Caco-2 (cell line): ENCODE measurements around the gene PSMC4. TPM values are rescaled to one million over a fixed set of nuclear protein-coding genes. Genes with fewer than 3 reads are reported as not detected.

Experiments
- BruUV-seq: library from RNA; stranded (reverse); fragments of 400-500 nt; replicated peaks from 2 replicates; lab custom pipeline; 2021; lab: Mats Ljungman, UMichigan
- CTCF ChIA-PET: fragments of 300-600 bp; sonication (Branson Sonifier 250); formaldehyde crosslinking; loops from one replicate; lab custom pipeline; 2022; ENCODE audit warnings: antibody characterized with exemption; lab: Charles Lee
- POLR2A ChIA-PET: fragments of 300-600 bp; sonication (Branson Sonifier 250); formaldehyde crosslinking; loops from one replicate; lab custom pipeline; 2022; ENCODE audit warnings: antibody characterized with exemption; lab: Charles Lee
- DNase-seq, 2 experiments: peaks; one replicate each; pipeline versions ENCODE4 v3.0.0 to v3.0.0-alpha.2; 2020 to 2022
- H3K27me3 ChIP-seq: replicated peaks from 2 replicates; pipeline ENCODE4 v1.6.0; 2011; ENCODE audit warnings: low read length; ENCODE audit not compliant: control insufficient read depth, insufficient read depth
- H3K36me3 ChIP-seq: 2 replicates; pipeline ENCODE4 v1.5.1; 2011; ENCODE audit warnings: low read length; ENCODE audit not compliant: control insufficient read depth, insufficient read depth
- H3K4me1 ChIP-seq: fragments of 250-450 bp; sonication (Bioruptor Pico); 2 replicates; pipeline ENCODE4 v1.5.1; 2020; ENCODE audit warnings: mild to moderate bottlenecking
- H3K4me3 ChIP-seq: 2 replicates; pipeline ENCODE4 v1.5.1; 2011; ENCODE audit warnings: low read depth, mild to moderate bottlenecking, control low read depth, low read length
- H3K9me3 ChIP-seq: fragments of 250-450 bp; sonication (Bioruptor Pico); 2 replicates; pipeline ENCODE4 v1.5.1; 2020; ENCODE audit warnings: mild to moderate bottlenecking, moderate library complexity
- H3K27ac Mint-ChIP-seq: one replicate; pipeline ENCODE4 v1.8.0; 2022; ENCODE audit warnings: mixed read lengths; ENCODE audit not compliant: unreplicated experiment
- H3K27me3 Mint-ChIP-seq: one replicate; pipeline ENCODE4 v1.8.0; 2022; ENCODE audit warnings: mixed read lengths; ENCODE audit not compliant: insufficient read depth, unreplicated experiment
- H3K36me3 Mint-ChIP-seq: one replicate; pipeline ENCODE4 v1.8.0; 2022; ENCODE audit warnings: mild to moderate bottlenecking, mixed read lengths; ENCODE audit not compliant: insufficient read depth, unreplicated experiment
- H3K4me1 Mint-ChIP-seq: one replicate; pipeline ENCODE4 v1.8.0; 2022; ENCODE audit warnings: low read depth, mixed read lengths; ENCODE audit not compliant: unreplicated experiment
- H3K4me3 Mint-ChIP-seq: one replicate; pipeline ENCODE4 v1.8.0; 2022; ENCODE audit warnings: mild to moderate bottlenecking, moderate library complexity, mixed read lengths; ENCODE audit not compliant: unreplicated experiment
- H3K9me3 Mint-ChIP-seq: one replicate; pipeline ENCODE4 v1.8.0; 2022; ENCODE audit warnings: mixed read lengths; ENCODE audit not compliant: unreplicated experiment
- intact Hi-C: fragments of 100-400 bp; cut with micrococcal nuclease; formaldehyde crosslinking; loops from one replicate; pipeline ENCODE4 v1.10.0; 2022; ENCODE audit not compliant: unreplicated experiment
- total RNA-seq: library from RNA; stranded (reverse); gene quantifications from 2 replicates; pipeline ENCODE4 v1.2.3, GENCODE V29; 2022
- TF ChIP-seq, protein P1 (sequence below), 2 experiments: fragments of 200-600 bp in 1 of 2; IDR thresholded peaks; 1 replicate in 1 of 2; 2 replicates in 1 of 2; pipeline versions ENCODE4 v1.5.1 to v1.8.0; 2011 to 2022; ENCODE audit warnings: antibody characterized with exemption in 1 of 2, control low read depth in 1 of 2, inconsistent platforms in 1 of 2, low read depth in 1 of 2, low read length in 1 of 2, mild to moderate bottlenecking in 1 of 2, moderate library complexity in 1 of 2; ENCODE audit not compliant: insufficient read depth in 1 of 2, severe bottlenecking in 1 of 2, unreplicated experiment in 1 of 2

PSMC4 gene
- total RNA-seq, 1 experiment from 2014 or later, result 183 TPM

DNA sequence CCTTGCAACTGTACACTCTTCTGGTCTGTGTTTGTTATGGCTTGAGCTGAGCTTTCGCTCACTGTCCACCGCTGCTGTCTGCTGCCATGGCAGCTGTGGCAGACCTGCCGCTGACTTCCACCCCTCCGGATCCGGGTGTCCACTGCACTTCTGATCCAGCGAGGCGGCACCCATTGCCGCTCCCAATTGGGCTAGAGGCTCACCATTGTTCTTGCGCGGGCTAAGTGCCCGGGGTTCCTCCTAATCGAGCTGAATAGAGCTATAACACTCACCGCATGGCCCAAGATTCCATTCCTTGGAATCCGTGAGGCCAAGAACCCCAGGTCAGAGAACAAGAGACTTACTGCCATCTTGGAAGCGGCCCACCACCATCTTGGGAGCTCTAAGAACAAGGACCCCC lies 2.2 kb upstream of the PSMC4 start:
- no TSS peak for BruUV-seq
- H3K27me3 ChIP-seq, result no peaks in the 10 kb centered on the region
- no peaks in the 10 kb centered on the region for H3K9me3 ChIP-seq
- peaks cover 6% of the 10 kb centered on the region; the same call in 1 of the 2 replicates for H3K4me1 ChIP-seq
- H3K4me3 Mint-ChIP-seq, result peak overlapping the region; percentile 96
- H3K4me3 ChIP-seq, result no peak overlapping the region
- H3K4me1 Mint-ChIP-seq, result peaks cover 25% of the 10 kb centered on the region
- peak overlapping the region; percentile 96 for H3K27ac Mint-ChIP-seq
- no peaks in the 10 kb centered on the region for H3K36me3 ChIP-seq
- no peaks in the 10 kb centered on the region for H3K27me3 Mint-ChIP-seq
- ChIA-PET POLR2A (no interaction called here), CTCF (no interaction called here)
- intact Hi-C loops, result no loop called here
- no peak for DNase-seq
- no peaks in the 10 kb centered on the region for H3K9me3 Mint-ChIP-seq
- TF ChIP-seq, protein P1, sequence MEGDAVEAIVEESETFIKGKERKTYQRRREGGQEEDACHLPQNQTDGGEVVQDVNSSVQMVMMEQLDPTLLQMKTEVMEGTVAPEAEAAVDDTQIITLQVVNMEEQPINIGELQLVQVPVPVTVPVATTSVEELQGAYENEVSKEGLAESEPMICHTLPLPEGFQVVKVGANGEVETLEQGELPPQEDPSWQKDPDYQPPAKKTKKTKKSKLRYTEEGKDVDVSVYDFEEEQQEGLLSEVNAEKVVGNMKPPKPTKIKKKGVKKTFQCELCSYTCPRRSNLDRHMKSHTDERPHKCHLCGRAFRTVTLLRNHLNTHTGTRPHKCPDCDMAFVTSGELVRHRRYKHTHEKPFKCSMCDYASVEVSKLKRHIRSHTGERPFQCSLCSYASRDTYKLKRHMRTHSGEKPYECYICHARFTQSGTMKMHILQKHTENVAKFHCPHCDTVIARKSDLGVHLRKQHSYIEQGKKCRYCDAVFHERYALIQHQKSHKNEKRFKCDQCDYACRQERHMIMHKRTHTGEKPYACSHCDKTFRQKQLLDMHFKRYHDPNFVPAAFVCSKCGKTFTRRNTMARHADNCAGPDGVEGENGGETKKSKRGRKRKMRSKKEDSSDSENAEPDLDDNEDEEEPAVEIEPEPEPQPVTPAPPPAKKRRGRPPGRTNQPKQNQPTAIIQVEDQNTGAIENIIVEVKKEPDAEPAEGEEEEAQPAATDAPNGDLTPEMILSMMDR (IDR thresholded peaks at IDR 0.05; ENCODE audit: insufficient read depth in 1 of 2, low read depth in 1 of 2, low read length in 1 of 2, severe bottlenecking in 1 of 2, unreplicated experiment in 1 of 2), result no peak
- peaks cover 33% of the 10 kb centered on the region for H3K36me3 Mint-ChIP-seq

DNA sequence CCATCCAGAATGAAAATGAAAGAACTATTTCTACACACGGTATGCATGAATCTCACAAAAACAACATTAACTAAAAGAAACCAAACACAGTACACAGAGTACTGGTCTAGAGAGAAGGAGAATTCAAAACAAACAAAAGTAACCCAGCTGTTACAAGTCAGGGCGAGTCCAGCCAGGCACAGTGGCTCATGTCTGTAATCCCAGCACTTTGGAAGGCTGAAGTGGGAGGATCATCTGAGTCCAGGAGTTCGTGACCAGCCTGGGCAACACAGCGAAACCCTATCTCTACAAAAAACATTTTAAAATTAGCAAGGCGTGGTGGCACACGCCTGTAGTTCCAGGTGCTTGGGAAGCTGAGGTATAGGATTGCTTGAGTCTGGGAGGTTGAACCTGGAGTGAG lies 1.7 kb upstream of the PSMC4 start:
- H3K27ac Mint-ChIP-seq, result peak overlapping the region; percentile 96
- no peak for DNase-seq
- CTCF ChIA-PET, result interaction anchor here (0.9 to 2.2 kb wide), 2 partner anchors 45 to 71 kb away, joined by 3 to 73 read pairs; no protein-coding TSS in a partner anchor

DNA sequence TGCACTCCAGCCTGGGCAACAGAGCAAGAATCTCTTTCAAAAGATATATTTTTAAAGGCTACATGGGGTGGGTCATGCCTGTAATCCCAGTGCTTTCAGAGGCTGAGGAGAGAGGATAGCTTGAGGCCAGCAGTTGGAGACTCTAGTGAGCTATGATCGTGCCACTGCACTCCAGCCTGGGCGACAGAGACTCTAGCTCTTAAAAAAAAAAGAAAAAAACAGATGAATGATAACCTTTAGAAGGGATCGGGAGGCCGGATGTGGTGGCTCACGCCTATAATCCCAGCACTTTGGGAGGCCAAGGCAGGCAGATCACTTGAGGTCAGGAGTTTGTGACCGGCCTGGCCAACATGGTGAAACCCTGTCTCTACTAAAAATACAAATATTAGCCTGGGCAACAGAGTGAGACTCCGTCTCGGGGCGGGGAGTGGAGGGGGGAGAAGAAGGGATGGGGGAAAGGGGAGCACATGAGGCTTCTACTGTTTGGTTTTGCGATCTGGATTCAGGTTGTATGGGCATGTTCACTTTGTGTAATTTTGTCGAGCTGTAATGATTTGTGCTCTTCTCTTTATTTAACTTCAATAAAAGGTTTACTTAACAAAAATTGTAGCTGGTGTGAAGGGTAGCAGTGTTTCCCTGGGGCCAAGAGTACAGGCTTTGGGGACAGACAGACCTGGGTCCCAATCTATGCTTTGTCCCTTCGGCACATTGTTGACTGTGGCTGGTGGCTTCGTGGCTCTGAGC lies 1.1 kb upstream of the PSMC4 start:
- Histone ChIP-seq H3K4me1 (peaks cover 6% of the 10 kb centered on the region; the same call in 1 of the 2 replicates), H3K4me3 (peak overlapping the region; percentile 65), H3K27me3 (no peaks in the 10 kb centered on the region), H3K36me3 (peaks cover 2% of the 10 kb centered on the region), H3K9me3 (no peaks in the 10 kb centered on the region)
- CTCF ChIA-PET, result interaction anchor here (0.5 to 2.2 kb wide), 22 partner anchors 9 to 1063 kb away, joined by 3 to 73 read pairs (median 6); partner anchors contain the start of genes DYRK1B, FBL, ZNF546 and ZNF780A
- BruUV-seq, result no TSS peak
- Mint-ChIP-seq H3K4me3 (peak overlapping the region; percentile 96), H3K4me1 (peaks cover 25% of the 10 kb centered on the region), H3K9me3 (no peaks in the 10 kb centered on the region), H3K27ac (peak overlapping the region; percentile 96), H3K36me3 (peaks cover 44% of the 10 kb centered on the region), H3K27me3 (no peaks in the 10 kb centered on the region)
- DNase-seq, result no peak
- POLR2A ChIA-PET, result interaction anchor here (0.5 to 1.8 kb wide), 5 partner anchors 9 to 472 kb away, joined by 3 to 21 read pairs (median 4); partner anchors contain the start of genes FBL and ZNF780A
- intact Hi-C loops, result loop anchor here (2.0 to 5.0 kb wide), 2 partner anchors 27 to 73 kb away; partner anchors contain the start of gene ZNF546
- TF ChIP-seq, protein P1 (IDR thresholded peaks at IDR 0.05; ENCODE audit: insufficient read depth in 1 of 2, low read depth in 1 of 2, low read length in 1 of 2, severe bottlenecking in 1 of 2, unreplicated experiment in 1 of 2), result no peak

More for the DNA sequence above, 1.7 kb upstream of the PSMC4 start:
- Mint-ChIP-seq H3K4me3 (peak overlapping the region; percentile 96), H3K27me3 (no peaks in the 10 kb centered on the region), H3K4me1 (peaks cover 25% of the 10 kb centered on the region), H3K9me3 (no peaks in the 10 kb centered on the region), H3K36me3 (peaks cover 38% of the 10 kb centered on the region)
- no peak overlapping the region for H3K4me3 ChIP-seq
- H3K9me3 ChIP-seq, result no peaks in the 10 kb centered on the region
- TF ChIP-seq, protein P1 (IDR thresholded peaks at IDR 0.05; ENCODE audit: insufficient read depth in 1 of 2, low read depth in 1 of 2, low read length in 1 of 2, severe bottlenecking in 1 of 2, unreplicated experiment in 1 of 2), result no peak
- H3K36me3 ChIP-seq, result peaks cover 2% of the 10 kb centered on the region
- POLR2A ChIA-PET, result no interaction called here
- no peaks in the 10 kb centered on the region for H3K27me3 ChIP-seq
- peaks cover 6% of the 10 kb centered on the region; the same call in 1 of the 2 replicates for H3K4me1 ChIP-seq
- intact Hi-C loops, result no loop called here
- BruUV-seq, result no TSS peak
